ENCODE measurements around the gene ASTN2. TPM values are rescaled to one million over a fixed set of nuclear protein-coding genes. Genes with fewer than 3 reads are reported as not detected.
A peak's percentile ranks its signal among the peaks of the same experiment; 100 is the strongest.

ASTN2 gene
- total and polyA plus RNA-seq, 9 of the 15 experiments (the other 6 are each of a cell fraction or from before 2014, with no cell fraction given) = 0.56 to 3.5 (median 1.9) TPM

- TF ChIP-seq PML (IDR thresholded peaks at IDR 0.05; ENCODE audit: low read length) (peak; percentile 90), MAX (CRISPR knock-in tag; IDR thresholded peaks at IDR 0.05) (no peak), MLX (CRISPR knock-in tag; conservative IDR thresholded peaks at IDR 0.05) (no peak), ZHX1 (conservative IDR thresholded peaks at IDR 0.05; ENCODE audit: low read length) (no peak), ZNF274 (IDR thresholded peaks at IDR 0.05; ENCODE audit: borderline replicate concordance, low read depth, low read length) (no peak), OTX1 (CRISPR knock-in tag; IDR thresholded peaks at IDR 0.05) (no peak), ETV1 (tag; conservative IDR thresholded peaks at IDR 0.05; ENCODE audit: low read depth) (peak; percentile 39; the same call in 1 of the 2 replicates), RAD21 (CRISPR knock-in tag; conservative IDR thresholded peaks at IDR 0.05 in 1 of 2, IDR thresholded peaks at IDR 0.05 in 1 of 2) (peak in 1 of 2 experiments; percentile 25; a peak in 2 of 4 replicates), ZBTB8A (IDR thresholded peaks at IDR 0.05; ENCODE audit: partially characterized antibody) (no peak), ZNF318 (IDR thresholded peaks at IDR 0.05; ENCODE audit: borderline replicate concordance in 1 of 2, low read depth in 1 of 2) (no peak; a peak in 1 of 4 replicates), ARNT (IDR thresholded peaks at IDR 0.05) (peak in 1 of 2 experiments; percentile 77; a peak in 1 of 4 replicates), ZNF232 (CRISPR knock-in tag; IDR thresholded peaks at IDR 0.05) (no peak)
These were observed 992.5 kb downstream of the ASTN2 start (continued) for GRCh38 chr9:116422119-116422979.

All from K562 (cell line).